OCI-LY3 (cell line): ENCODE data around the gene FBXO28.

Experiments
- H2AFZ ChIP-seq: fragments of 200-600, 300-600 bp; shearing (Covaris generic); 2 replicates; pipeline ENCODE4 v1.6.0; 2014; ENCODE audit warnings: antibody characterized with exemption, low read depth, low read length
- H3K27ac ChIP-seq: fragments of 200-600, 300-600 bp; sonication (generic); 2 replicates; pipeline ENCODE4 v1.5.1; 2014; ENCODE audit warnings: mild to moderate bottlenecking, low read length, moderate library complexity, mixed read lengths
- H3K27me3 ChIP-seq: fragments of 200-600, 300-600 bp; sonication (generic); 2 replicates; pipeline ENCODE4 v1.6.1; 2014; ENCODE audit warnings: low read depth, low read length, mixed read lengths
- H3K36me3 ChIP-seq: fragments of 200-600, 300-600 bp; sonication (generic); replicated peaks from 2 replicates; pipeline ENCODE3; 2014; ENCODE audit warnings: low read depth, low read length, mixed read lengths
- H3K4me1 ChIP-seq: fragments of 300-600, 200-600 bp; sonication (generic); 2 replicates; pipeline ENCODE4 v1.6.1; 2014; ENCODE audit warnings: low read length, mixed read lengths
- H3K4me2 ChIP-seq: fragments of 200-600, 300-600 bp; sonication (generic); 2 replicates; pipeline ENCODE4 v1.6.1; 2014; ENCODE audit warnings: low read length, mixed read lengths
- H3K4me3 ChIP-seq: fragments of 300-600, 200-600 bp; sonication (generic); 2 replicates; pipeline ENCODE4 v1.5.1; 2014; ENCODE audit warnings: antibody characterized with exemption, mild to moderate bottlenecking, low read length, moderate library complexity
- H3K79me2 ChIP-seq: fragments of 300-600, 200-600 bp; shearing (Covaris generic); 2 replicates; pipeline ENCODE4 v1.6.1; 2014; ENCODE audit warnings: mild to moderate bottlenecking, low read length, mixed read lengths
- H3K9ac ChIP-seq: fragments of 300-600, 200-600 bp; shearing (Covaris generic); 2 replicates; pipeline ENCODE4 v1.6.0; 2014; ENCODE audit warnings: mild to moderate bottlenecking, low read length, moderate library complexity
- H3K9me3 ChIP-seq: fragments of 200-600, 300-600 bp; shearing (Covaris generic); 2 replicates; pipeline ENCODE4 v1.6.1; 2014; ENCODE audit warnings: low read length, mixed read lengths; ENCODE audit not compliant: insufficient read depth
- H4K20me1 ChIP-seq: fragments of 200-600, 300-600 bp; sonication (generic); 2 replicates; pipeline ENCODE4 v1.6.1; 2016; ENCODE audit warnings: low read length, mixed read lengths; ENCODE audit not compliant: insufficient read depth
- EZH2phosphoT487 ChIP-seq: fragments of 200-600 bp; shearing (Covaris generic); IDR thresholded peaks from 2 replicates; pipeline ENCODE4 v1.6.1; 2018; ENCODE audit warnings: antibody characterized with exemption, mixed run types, low read depth
- TF ChIP-seq, protein P1 (sequence below): fragments of 200-600, 300-600 bp; sonication (generic); IDR thresholded peaks from 2 replicates; pipeline ENCODE4 v1.5.1; 2014; ENCODE audit warnings: antibody characterized with exemption, low read length, low read depth

The FBXO28 gene

DNA sequence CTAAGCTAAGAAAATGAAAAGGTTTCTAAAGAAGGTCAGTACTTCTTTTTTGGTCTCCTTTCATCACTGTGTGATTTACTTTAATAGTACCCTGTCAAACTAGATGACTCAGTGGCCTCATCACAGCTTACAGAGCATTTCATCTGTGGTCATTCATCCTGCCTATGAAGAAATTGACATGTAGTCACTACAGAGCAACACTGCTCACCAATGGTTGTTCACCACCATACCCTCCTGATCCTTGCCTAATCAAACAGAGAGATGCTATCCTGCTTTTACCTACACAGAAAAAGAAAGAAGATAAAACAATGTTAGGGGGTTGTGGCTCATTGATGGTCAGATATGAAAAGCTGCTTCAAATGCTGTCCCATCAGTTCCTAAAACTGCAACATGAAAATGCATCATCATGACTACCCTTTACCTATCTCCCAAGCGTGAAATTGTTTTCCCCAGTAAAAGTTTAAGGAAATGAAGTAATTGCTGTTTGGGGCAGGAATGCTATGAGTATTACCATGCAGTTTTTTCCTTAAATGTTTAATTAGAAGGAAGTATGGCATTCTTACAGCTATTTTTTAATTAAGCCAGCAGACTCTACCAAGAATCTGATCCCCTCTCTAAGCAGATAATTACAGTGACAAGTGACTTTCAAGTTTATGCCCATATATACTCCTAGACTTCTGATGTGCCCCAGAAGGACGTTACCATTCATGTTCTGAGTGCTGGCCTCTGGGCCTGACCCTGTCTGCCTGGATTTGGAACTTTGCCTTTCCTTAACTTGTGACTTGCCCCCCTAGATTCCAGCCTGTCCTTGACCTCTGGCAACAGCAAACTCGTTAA lies 46.1 kb upstream of the FBXO28 start:
- Histone ChIP-seq H3K4me1 (peaks cover 7% of the 10 kb centered on the region), H3K79me2 (no peaks in the 10 kb centered on the region), H3K4me3 (no peak overlapping the region), H3K9ac (no peak overlapping the region), H2AFZ (no peak overlapping the region), H3K27ac (no peak overlapping the region), H3K4me2 (no peak overlapping the region), H4K20me1 (no peaks in the 10 kb centered on the region), H3K9me3 (no peaks in the 10 kb centered on the region), H3K36me3 (no peaks in the 10 kb centered on the region), H3K27me3 (peaks cover 23% of the 10 kb centered on the region)
- TF ChIP-seq EZH2phosphoT487, result no peak
- TF ChIP-seq, protein P1, sequence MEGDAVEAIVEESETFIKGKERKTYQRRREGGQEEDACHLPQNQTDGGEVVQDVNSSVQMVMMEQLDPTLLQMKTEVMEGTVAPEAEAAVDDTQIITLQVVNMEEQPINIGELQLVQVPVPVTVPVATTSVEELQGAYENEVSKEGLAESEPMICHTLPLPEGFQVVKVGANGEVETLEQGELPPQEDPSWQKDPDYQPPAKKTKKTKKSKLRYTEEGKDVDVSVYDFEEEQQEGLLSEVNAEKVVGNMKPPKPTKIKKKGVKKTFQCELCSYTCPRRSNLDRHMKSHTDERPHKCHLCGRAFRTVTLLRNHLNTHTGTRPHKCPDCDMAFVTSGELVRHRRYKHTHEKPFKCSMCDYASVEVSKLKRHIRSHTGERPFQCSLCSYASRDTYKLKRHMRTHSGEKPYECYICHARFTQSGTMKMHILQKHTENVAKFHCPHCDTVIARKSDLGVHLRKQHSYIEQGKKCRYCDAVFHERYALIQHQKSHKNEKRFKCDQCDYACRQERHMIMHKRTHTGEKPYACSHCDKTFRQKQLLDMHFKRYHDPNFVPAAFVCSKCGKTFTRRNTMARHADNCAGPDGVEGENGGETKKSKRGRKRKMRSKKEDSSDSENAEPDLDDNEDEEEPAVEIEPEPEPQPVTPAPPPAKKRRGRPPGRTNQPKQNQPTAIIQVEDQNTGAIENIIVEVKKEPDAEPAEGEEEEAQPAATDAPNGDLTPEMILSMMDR, result no peak

DNA sequence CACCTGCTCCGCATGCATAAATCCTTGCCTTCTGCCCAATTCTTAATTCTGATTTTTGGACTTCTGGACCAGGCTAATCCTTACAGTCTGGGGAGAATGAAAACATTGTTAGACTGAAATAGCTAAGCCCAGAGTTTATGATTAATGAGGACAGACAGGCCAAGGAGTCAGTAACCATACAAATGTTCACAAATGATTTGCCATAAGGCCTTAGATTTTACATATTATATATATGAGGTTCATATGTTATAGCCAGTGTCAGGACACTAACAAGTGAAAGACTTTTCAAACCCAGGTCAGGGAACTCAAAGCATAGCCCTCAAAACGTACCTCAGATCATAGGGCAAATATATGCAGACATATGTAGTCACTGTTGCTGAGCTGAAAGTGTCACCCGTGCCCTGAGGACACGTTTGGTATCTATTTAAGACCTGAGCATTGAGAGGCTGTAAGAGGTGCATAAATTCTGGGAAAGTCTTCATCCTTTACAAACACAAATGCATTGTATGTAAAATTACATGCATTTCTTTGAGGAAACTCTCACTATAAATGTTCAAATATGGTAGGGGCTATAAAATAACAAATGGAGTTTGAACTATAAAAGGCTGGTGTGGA lies 45.3 kb upstream of the FBXO28 start:
- Histone ChIP-seq H3K4me2 (no peak overlapping the region), H3K27ac (no peak overlapping the region), H2AFZ (no peak overlapping the region), H3K27me3 (peaks cover 30% of the 10 kb centered on the region), H4K20me1 (no peaks in the 10 kb centered on the region), H3K79me2 (no peaks in the 10 kb centered on the region), H3K4me1 (peaks cover 7% of the 10 kb centered on the region), H3K36me3 (no peaks in the 10 kb centered on the region), H3K9me3 (no peaks in the 10 kb centered on the region), H3K9ac (no peak overlapping the region), H3K4me3 (no peak overlapping the region)
- TF ChIP-seq, protein P1, result no peak
- TF ChIP-seq EZH2phosphoT487, result no peak

DNA sequence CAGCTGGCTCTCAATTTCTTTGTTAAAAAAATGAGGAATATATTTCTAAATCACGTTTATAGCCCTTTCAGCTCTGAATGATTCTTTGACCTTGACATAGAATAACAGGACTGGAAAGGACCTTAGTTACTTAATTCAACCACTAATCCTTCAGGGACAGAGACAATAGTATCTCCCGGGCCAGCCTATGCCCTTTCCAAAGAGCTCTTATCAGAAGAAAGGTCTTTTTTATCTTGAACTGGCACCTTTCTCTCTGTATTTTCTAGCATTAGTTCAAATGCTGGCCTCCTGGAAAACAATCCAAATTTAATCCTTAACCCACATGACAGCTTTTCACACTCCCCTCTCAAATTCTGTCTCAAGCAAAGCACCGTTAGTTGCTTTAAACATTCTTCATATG lies 44.8 kb upstream of the FBXO28 start:
- H3K27me3 ChIP-seq, result peaks cover 34% of the 10 kb centered on the region
- no peak overlapping the region for H3K4me3 ChIP-seq
- H3K79me2 ChIP-seq, result no peaks in the 10 kb centered on the region
- no peak for TF ChIP-seq EZH2phosphoT487
- TF ChIP-seq, protein P1, result no peak
- no peak overlapping the region for H2AFZ ChIP-seq
- H4K20me1 ChIP-seq, result no peaks in the 10 kb centered on the region
- H3K27ac ChIP-seq, result no peak overlapping the region
- no peaks in the 10 kb centered on the region for H3K9me3 ChIP-seq
- peaks cover 7% of the 10 kb centered on the region for H3K4me1 ChIP-seq
- H3K4me2 ChIP-seq, result no peak overlapping the region
- no peak overlapping the region for H3K9ac ChIP-seq
- no peaks in the 10 kb centered on the region for H3K36me3 ChIP-seq

DNA sequence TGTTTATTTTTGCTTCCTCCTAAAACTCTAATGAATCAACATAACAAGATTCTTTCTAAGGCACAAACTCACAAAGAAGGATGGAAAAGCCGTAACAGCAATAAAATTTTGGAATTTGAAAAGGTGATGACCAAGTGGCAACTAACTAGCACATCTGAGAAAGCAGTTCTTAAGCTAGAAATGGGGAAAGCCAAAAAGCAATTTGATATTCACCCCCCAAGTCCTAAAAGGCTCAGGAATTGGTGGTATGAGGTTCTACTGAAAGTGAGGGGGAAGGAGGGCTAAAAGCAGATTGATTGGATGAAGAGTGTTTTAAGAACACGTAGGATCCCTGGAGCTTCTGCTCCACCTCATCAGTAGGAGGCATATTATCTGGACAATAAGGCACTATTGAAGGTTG lies 43.4 kb upstream of the FBXO28 start:
- Histone ChIP-seq H3K9me3 (no peaks in the 10 kb centered on the region), H3K27me3 (peaks cover 37% of the 10 kb centered on the region), H3K36me3 (no peaks in the 10 kb centered on the region), H3K4me1 (peaks cover 3% of the 10 kb centered on the region), H3K4me3 (no peak overlapping the region), H3K27ac (no peak overlapping the region), H2AFZ (no peak overlapping the region), H3K9ac (no peak overlapping the region), H3K4me2 (no peak overlapping the region), H3K79me2 (no peaks in the 10 kb centered on the region), H4K20me1 (no peaks in the 10 kb centered on the region)
- TF ChIP-seq EZH2phosphoT487, result no peak
- TF ChIP-seq, protein P1, result no peak
